Calu3 (cell line): ENCODE measurements around the gene SLC38A8. TPM values are rescaled to one million over a fixed set of nuclear protein-coding genes. Genes with fewer than 3 reads are reported as not detected.

ENCODE experiments used
- BruUV-seq: library from RNA; stranded (reverse); fragments of 400-500 nt; replicated peaks from 2 replicates; lab custom pipeline; 2021; lab: Mats Ljungman, UMichigan
- CTCF ChIA-PET: fragments of 300-600 bp; sonication (Branson Sonifier 250); formaldehyde crosslinking; loops from one replicate; lab custom pipeline; 2022; ENCODE audit warnings: antibody characterized with exemption; lab: Charles Lee
- DNase-seq: peaks from one replicate; pipeline ENCODE4 v3.0.0; 2022
- H3K27ac Mint-ChIP-seq: one replicate; pipeline ENCODE4 v1.8.0; 2022; ENCODE audit warnings: mixed read lengths; ENCODE audit not compliant: unreplicated experiment
- H3K27me3 Mint-ChIP-seq: one replicate; pipeline ENCODE4 v1.8.0; 2022; ENCODE audit warnings: mixed read lengths; ENCODE audit not compliant: unreplicated experiment
- H3K36me3 Mint-ChIP-seq: one replicate; pipeline ENCODE4 v1.8.0; 2022; ENCODE audit warnings: mild to moderate bottlenecking, moderate library complexity, mixed read lengths; ENCODE audit not compliant: insufficient read depth, unreplicated experiment
- H3K4me1 Mint-ChIP-seq: one replicate; pipeline ENCODE4 v1.8.0; 2022; ENCODE audit warnings: mild to moderate bottlenecking, low read depth, mixed read lengths; ENCODE audit not compliant: unreplicated experiment
- H3K4me3 Mint-ChIP-seq: one replicate; pipeline ENCODE4 v1.8.0; 2022; ENCODE audit warnings: mild to moderate bottlenecking, low read depth, moderate library complexity, mixed read lengths; ENCODE audit not compliant: unreplicated experiment
- H3K9me3 Mint-ChIP-seq: one replicate; pipeline ENCODE4 v1.8.0; 2022; ENCODE audit warnings: low read depth, mixed read lengths; ENCODE audit not compliant: unreplicated experiment
- intact Hi-C: fragments of 100-400 bp; cut with micrococcal nuclease; formaldehyde crosslinking; loops from one replicate; pipeline ENCODE4 v1.10.0; 2022; ENCODE audit not compliant: unreplicated experiment
- total RNA-seq: library from RNA; stranded (reverse); gene quantifications from 2 replicates; pipeline ENCODE4 v1.2.3, GENCODE V29; 2022
- TF ChIP-seq, protein P1 (sequence below): fragments of 200-600 bp; IDR thresholded peaks from one replicate; pipeline ENCODE4 v1.8.0; 2022; ENCODE audit warnings: antibody characterized with exemption; ENCODE audit not compliant: unreplicated experiment

Gene SLC38A8
- total RNA-seq, 1 experiment from 2014 or later = not detected

DNA sequence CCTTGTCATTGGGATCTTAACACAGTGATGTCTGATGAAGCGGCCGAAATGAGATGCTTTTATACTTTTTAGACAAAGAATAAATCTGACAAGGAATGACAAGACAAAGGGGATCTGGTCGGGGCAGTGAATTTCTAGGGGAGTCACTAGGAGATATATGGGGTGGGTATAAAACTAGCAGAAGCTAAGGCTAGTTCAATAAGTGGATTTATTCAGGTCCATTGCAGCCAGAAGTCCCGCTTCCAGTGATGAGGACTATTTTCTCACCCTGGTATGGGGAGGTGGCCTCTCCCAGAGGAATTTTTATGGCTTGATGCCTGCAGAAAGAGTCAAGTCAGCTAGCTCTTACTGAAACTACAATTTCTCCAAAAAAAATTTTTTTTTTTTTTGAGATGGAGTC lies 23.9 kb downstream of the SLC38A8 start:
- intact Hi-C loops = no loop called here
- no peak for DNase-seq
- H3K27ac Mint-ChIP-seq = no peak overlapping the region
- H3K9me3 Mint-ChIP-seq = peaks cover 7% of the 10 kb centered on the region
- H3K4me3 Mint-ChIP-seq = no peak overlapping the region
- peaks cover 61% of the 10 kb centered on the region for H3K27me3 Mint-ChIP-seq
- BruUV-seq = no TSS peak
- H3K36me3 Mint-ChIP-seq = no peaks in the 10 kb centered on the region
- H3K4me1 Mint-ChIP-seq = peaks cover 8% of the 10 kb centered on the region
- CTCF ChIA-PET = no interaction called here
- TF ChIP-seq, protein P1, sequence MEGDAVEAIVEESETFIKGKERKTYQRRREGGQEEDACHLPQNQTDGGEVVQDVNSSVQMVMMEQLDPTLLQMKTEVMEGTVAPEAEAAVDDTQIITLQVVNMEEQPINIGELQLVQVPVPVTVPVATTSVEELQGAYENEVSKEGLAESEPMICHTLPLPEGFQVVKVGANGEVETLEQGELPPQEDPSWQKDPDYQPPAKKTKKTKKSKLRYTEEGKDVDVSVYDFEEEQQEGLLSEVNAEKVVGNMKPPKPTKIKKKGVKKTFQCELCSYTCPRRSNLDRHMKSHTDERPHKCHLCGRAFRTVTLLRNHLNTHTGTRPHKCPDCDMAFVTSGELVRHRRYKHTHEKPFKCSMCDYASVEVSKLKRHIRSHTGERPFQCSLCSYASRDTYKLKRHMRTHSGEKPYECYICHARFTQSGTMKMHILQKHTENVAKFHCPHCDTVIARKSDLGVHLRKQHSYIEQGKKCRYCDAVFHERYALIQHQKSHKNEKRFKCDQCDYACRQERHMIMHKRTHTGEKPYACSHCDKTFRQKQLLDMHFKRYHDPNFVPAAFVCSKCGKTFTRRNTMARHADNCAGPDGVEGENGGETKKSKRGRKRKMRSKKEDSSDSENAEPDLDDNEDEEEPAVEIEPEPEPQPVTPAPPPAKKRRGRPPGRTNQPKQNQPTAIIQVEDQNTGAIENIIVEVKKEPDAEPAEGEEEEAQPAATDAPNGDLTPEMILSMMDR = no peak

DNA sequence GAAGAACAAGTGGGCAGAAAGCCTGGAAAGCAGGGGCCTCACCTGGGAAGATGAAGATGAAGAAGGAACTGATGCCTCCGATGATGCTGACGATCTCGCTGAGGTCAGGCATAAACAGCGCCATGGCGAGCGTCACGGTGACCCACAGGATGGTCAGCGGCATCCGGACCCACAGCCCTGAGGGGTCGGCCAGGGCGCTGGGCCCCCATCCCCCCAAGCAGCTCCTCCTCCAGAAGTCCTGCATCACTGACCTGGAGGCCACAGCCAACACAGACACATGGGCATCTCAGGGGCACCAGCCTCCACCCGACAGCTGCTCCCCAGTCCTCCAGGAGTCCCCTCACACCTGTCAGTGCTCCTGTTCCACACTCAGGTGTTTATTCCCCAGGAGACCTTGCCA lies 26.1 kb downstream of the SLC38A8 start:
- CTCF ChIA-PET = no interaction called here
- intact Hi-C loops = no loop called here
- TF ChIP-seq, protein P1 = no peak
- H3K9me3 Mint-ChIP-seq = peaks cover 6% of the 10 kb centered on the region
- peaks cover 8% of the 10 kb centered on the region for H3K4me1 Mint-ChIP-seq
- H3K27ac Mint-ChIP-seq = no peak overlapping the region
- no peak for DNase-seq
- peaks cover 41% of the 10 kb centered on the region for H3K27me3 Mint-ChIP-seq
- no peak overlapping the region for H3K4me3 Mint-ChIP-seq
- no TSS peak for BruUV-seq
- H3K36me3 Mint-ChIP-seq = no peaks in the 10 kb centered on the region

DNA sequence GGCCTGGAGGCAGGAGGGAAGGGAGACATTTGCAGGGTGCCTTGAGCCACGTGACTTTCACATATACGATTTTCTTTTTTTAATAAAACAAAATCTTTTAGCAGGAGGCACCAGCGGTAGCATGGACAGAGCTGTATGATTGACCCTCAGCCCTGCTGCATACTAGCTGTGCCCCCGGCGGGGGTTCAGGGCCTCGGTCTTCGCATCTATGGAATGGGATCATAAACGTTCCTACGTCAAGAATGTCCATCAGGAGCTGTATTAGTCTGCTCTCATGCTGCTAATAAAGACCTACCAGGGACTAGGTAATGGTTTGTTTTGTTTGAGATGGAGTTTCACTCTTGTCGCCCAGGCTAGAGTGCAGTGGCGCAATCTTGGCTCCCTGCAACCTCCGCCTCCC lies 27.2 kb downstream of the SLC38A8 start:
- CTCF ChIA-PET = no interaction called here
- Mint-ChIP-seq H3K27me3 (peaks cover 41% of the 10 kb centered on the region), H3K27ac (no peak overlapping the region), H3K4me3 (no peak overlapping the region), H3K9me3 (no peaks in the 10 kb centered on the region), H3K36me3 (no peaks in the 10 kb centered on the region), H3K4me1 (peaks cover 8% of the 10 kb centered on the region)
- no peak for DNase-seq
- intact Hi-C loops = no loop called here
- TF ChIP-seq, protein P1 = no peak
- no TSS peak for BruUV-seq

DNA sequence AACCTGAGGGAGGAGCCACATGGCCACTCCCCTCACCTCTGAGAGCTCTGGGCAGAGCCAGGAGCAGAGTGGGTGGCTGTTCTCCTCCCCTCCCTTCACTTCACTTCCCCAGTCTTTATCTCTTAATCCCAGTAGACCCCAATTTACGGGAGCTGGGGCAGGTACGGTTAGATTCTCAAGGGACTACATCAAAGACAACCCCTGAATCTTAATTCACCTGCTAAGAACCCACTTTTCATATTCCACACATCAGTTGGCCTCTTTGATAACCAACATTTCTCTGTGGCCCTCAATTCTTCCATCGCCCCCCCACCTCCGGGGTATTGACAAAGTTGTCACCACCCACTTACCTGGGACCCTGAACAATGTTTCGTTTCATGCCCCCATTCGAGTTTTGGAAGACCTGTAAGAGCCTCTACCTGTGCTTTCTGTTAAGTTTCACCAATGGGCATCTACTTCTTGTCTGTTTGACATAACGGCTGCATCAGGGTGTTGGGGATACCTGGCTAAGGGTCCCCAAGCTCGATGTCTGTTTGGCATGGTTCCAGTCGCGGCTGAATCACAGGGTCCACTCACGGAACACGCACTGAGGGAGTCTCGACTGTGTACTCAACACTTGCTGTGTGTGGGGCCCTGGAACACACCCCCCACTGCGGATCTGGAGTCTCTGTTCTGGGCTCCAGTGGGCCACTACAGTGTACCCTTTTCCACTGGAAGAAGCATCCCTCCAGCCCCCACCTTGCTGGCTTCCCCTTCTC lies 27.8 kb downstream of the SLC38A8 start:
- peak overlapping the region; percentile 16 for H3K27ac Mint-ChIP-seq
- peaks cover 38% of the 10 kb centered on the region for H3K27me3 Mint-ChIP-seq
- TF ChIP-seq, protein P1 = no peak
- no TSS peak for BruUV-seq
- H3K4me3 Mint-ChIP-seq = peak overlapping the region; percentile 4
- peaks cover 8% of the 10 kb centered on the region for H3K4me1 Mint-ChIP-seq
- CTCF ChIA-PET = interaction anchor here (0.7 to 2.0 kb wide), 8 partner anchors 8 to 220 kb away, joined by 3 to 13 read pairs (median 4); partner anchors contain the start of gene OSGIN1
- no peaks in the 10 kb centered on the region for H3K9me3 Mint-ChIP-seq
- intact Hi-C loops = no loop called here
- DNase-seq = no peak
- H3K36me3 Mint-ChIP-seq = no peaks in the 10 kb centered on the region
